Trophoblast cell (in vitro differentiated cells and primary cell): Measurements from ENCODE around the gene GABBR1. TPM values are rescaled to one million over a fixed set of nuclear protein-coding genes. Genes with fewer than 3 reads are reported as not detected.

Source experiments
- DNase-seq, 2 donors: peaks; one replicate each; pipeline ENCODE4 v3.0.0-alpha.2; 2016
- H2AFZ ChIP-seq: 2 replicates; pipeline ENCODE4 v1.6.1; 2013; ENCODE audit warnings: low read length, moderate library complexity, mild to moderate bottlenecking; ENCODE audit not compliant: insufficient read depth, poor library complexity
- H2AK5ac ChIP-seq: 2 replicates; pipeline ENCODE4 v1.6.1; 2013; ENCODE audit warnings: mild to moderate bottlenecking, low read length
- H2BK120ac ChIP-seq: 2 replicates; pipeline ENCODE4 v1.6.1; 2013; ENCODE audit warnings: low read length, mild to moderate bottlenecking, moderate library complexity; ENCODE audit not compliant: insufficient read depth, poor library complexity
- H2BK12ac ChIP-seq: 2 replicates; pipeline ENCODE4 v1.6.1; 2013; ENCODE audit warnings: mild to moderate bottlenecking, low read length, moderate library complexity
- H2BK5ac ChIP-seq: 2 replicates; pipeline ENCODE4 v1.6.1; 2013; ENCODE audit warnings: low read length, low read depth, moderate library complexity, mild to moderate bottlenecking; ENCODE audit not compliant: poor library complexity
- H3K14ac ChIP-seq: 2 replicates; pipeline ENCODE4 v1.6.1; 2013; ENCODE audit warnings: mild to moderate bottlenecking, low read length
- H3K18ac ChIP-seq: 2 replicates; pipeline ENCODE4 v1.6.1; 2013; ENCODE audit warnings: mild to moderate bottlenecking, low read length
- H3K23ac ChIP-seq: 2 replicates; pipeline ENCODE4 v1.6.1; 2013; ENCODE audit warnings: low read length
- H3K27ac ChIP-seq: 2 replicates; pipeline ENCODE4 v1.5.1; 2013; ENCODE audit warnings: low read depth, mild to moderate bottlenecking, inconsistent platforms, low read length, moderate library complexity
- H3K27me3 ChIP-seq: 2 replicates; pipeline ENCODE4 v1.6.1; 2013; ENCODE audit warnings: inconsistent platforms, mild to moderate bottlenecking, low read length, moderate library complexity; ENCODE audit not compliant: insufficient read depth
- H3K36me3 ChIP-seq, 2 experiments: 1 replicate in 1 of 2; 2 replicates in 1 of 2; pipeline ENCODE4 v1.6.1; 2013; ENCODE audit warnings: low read length in 2 of 2, mild to moderate bottlenecking in 2 of 2, moderate library complexity in 1 of 2; ENCODE audit not compliant: insufficient read depth in 2 of 2, control insufficient read depth in 1 of 2
- H3K4ac ChIP-seq: 2 replicates; pipeline ENCODE4 v1.6.1; 2013; ENCODE audit warnings: low read depth, mild to moderate bottlenecking, low read length, moderate library complexity
- H3K4me1 ChIP-seq, 2 experiments: 1 replicate in 1 of 2; 2 replicates in 1 of 2; pipeline ENCODE4 v1.6.1; 2013; ENCODE audit warnings: low read length in 2 of 2, mild to moderate bottlenecking in 2 of 2, moderate library complexity in 1 of 2; ENCODE audit not compliant: insufficient read depth in 2 of 2, control insufficient read depth in 1 of 2
- H3K4me2 ChIP-seq: 2 replicates; pipeline ENCODE4 v1.6.1; 2013; ENCODE audit warnings: inconsistent platforms, mild to moderate bottlenecking, low read length, moderate library complexity
- H3K4me3 ChIP-seq: 2 replicates; pipeline ENCODE4 v1.5.1; 2013; ENCODE audit warnings: mild to moderate bottlenecking, low read depth, low read length, inconsistent platforms
- H3K79me1 ChIP-seq: one replicate; pipeline ENCODE4 v1.6.1; 2013; ENCODE audit warnings: low read length
- H3K79me2 ChIP-seq: 2 replicates; pipeline ENCODE4 v1.6.1; 2013; ENCODE audit warnings: low read length, mild to moderate bottlenecking; ENCODE audit not compliant: control insufficient read depth, insufficient read depth, poor library complexity
- H3K9ac ChIP-seq: 2 replicates; pipeline ENCODE4 v1.6.1; 2013; ENCODE audit warnings: mild to moderate bottlenecking, low read length
- H3K9me3 ChIP-seq: 2 replicates; pipeline ENCODE4 v1.6.1; 2013; ENCODE audit warnings: low read depth, mild to moderate bottlenecking, control low read depth, inconsistent platforms, low read length; ENCODE audit not compliant: insufficient read depth
- H4K12ac ChIP-seq: 2 replicates; pipeline ENCODE4 v1.6.1; 2013; ENCODE audit warnings: low read depth, mild to moderate bottlenecking, low read length, moderate library complexity
- H4K8ac ChIP-seq: 2 replicates; pipeline ENCODE4 v1.6.1; 2013; ENCODE audit warnings: low read depth, mild to moderate bottlenecking, low read length, moderate library complexity
- H4K91ac ChIP-seq: one replicate; pipeline ENCODE4 v1.6.1; 2013; ENCODE audit warnings: low read depth, mild to moderate bottlenecking, low read length, moderate library complexity
- WGBS: extraction: QIAGEN DNeasy Blood & Tissue Kit; methylation state at CpG from one replicate; pipeline ENCODE4 v1.1.7; 2013; ENCODE audit warnings: missing lambda C conversion rate; ENCODE audit not compliant: insufficient read length, insufficient coverage; ENCODE audit errors: extremely low coverage; 5-methylcytosine and 5-hydroxymethylcytosine counted together
- polyA plus RNA-seq: library from polyadenylated mRNA; stranded (reverse); fragments of 200-250 nt; gene quantifications from 2 replicates; pipeline ENCODE4 v1.2.3, GENCODE V29; 2013

The GABBR1 gene
- polyA plus RNA-seq, result 15.2 and 15.5 TPM in 2 replicates

- H3K4me3 ChIP-seq, result peak within 1 kb of the TSS; percentile 88
- H3K23ac ChIP-seq, result no peak within 1 kb of the TSS
- H3K14ac ChIP-seq, result no peak within 1 kb of the TSS
- H4K8ac ChIP-seq, result peak within 1 kb of the TSS; percentile 53
- no peak within 1 kb of the TSS for H2BK5ac ChIP-seq
- no peak within 1 kb of the TSS for H2AK5ac ChIP-seq
- peak within 1 kb of the TSS; percentile 51 for H2AFZ ChIP-seq
- peak in 1 of 2 donors; percentile 11 for DNase-seq
- H3K79me1 ChIP-seq, result peaks cover 4% of the 10 kb centered on the region
- no peak within 1 kb of the TSS for H2BK12ac ChIP-seq
- H3K4ac ChIP-seq, result peak within 1 kb of the TSS; percentile 2
- peak within 1 kb of the TSS; percentile 59 for H3K18ac ChIP-seq
- H4K91ac ChIP-seq, result peak within 1 kb of the TSS; percentile 39
- H4K12ac ChIP-seq, result no peak within 1 kb of the TSS
- H3K9ac ChIP-seq, result peak within 1 kb of the TSS; percentile 61
- no peaks in the 10 kb centered on the region for H3K9me3 ChIP-seq
- H3K27ac ChIP-seq, result peak within 1 kb of the TSS; percentile 64
- peaks cover 0 to 1% of the 10 kb centered on the region in 2 experiments for H3K36me3 ChIP-seq
- peak within 1 kb of the TSS; percentile 99 for H3K4me2 ChIP-seq
- peaks cover 2% of the 10 kb centered on the region for H3K79me2 ChIP-seq
- peaks cover 10 to 14% of the 10 kb centered on the region in 2 experiments for H3K4me1 ChIP-seq
- peak within 1 kb of the TSS; percentile 5 for H2BK120ac ChIP-seq
- no CpG with 5 or more reads among the region's 57 CpGs for WGBS
- peaks cover 9% of the 10 kb centered on the region for H3K27me3 ChIP-seq
These were observed at the start of gene GABBR1 for GRCh38 chr6:29632789-29633533. TSS of gene GABBR1 (minus strand) at chr6:29633183. CDS start at chr6:29632385, 798 bp downstream.

- peaks cover 5% of the 10 kb centered on the region for H3K79me1 ChIP-seq
- no peaks in the 10 kb centered on the region for H3K27me3 ChIP-seq
- no peak overlapping the region for H3K27ac ChIP-seq
- no peak overlapping the region for H4K12ac ChIP-seq
- H3K18ac ChIP-seq, result no peak overlapping the region
- H2AK5ac ChIP-seq, result no peak overlapping the region
- H3K4ac ChIP-seq, result no peak overlapping the region
- H4K91ac ChIP-seq, result no peak overlapping the region
- no peak overlapping the region for H2AFZ ChIP-seq
- no peak overlapping the region for H2BK12ac ChIP-seq
- peaks cover 4% of the 10 kb centered on the region for H3K9me3 ChIP-seq
- peak; percentile 96 to 97 for DNase-seq
- no peak overlapping the region for H4K8ac ChIP-seq
- H3K14ac ChIP-seq, result no peak overlapping the region
- H3K4me1 ChIP-seq, result peaks cover 10 to 14% of the 10 kb centered on the region in 2 experiments
- no peak overlapping the region for H3K4me2 ChIP-seq
- no peak overlapping the region for H3K23ac ChIP-seq
- no peak overlapping the region for H3K4me3 ChIP-seq
- H2BK120ac ChIP-seq, result no peak overlapping the region
- H3K36me3 ChIP-seq, result no peaks in the 10 kb centered on the region
- no peaks in the 10 kb centered on the region for H3K79me2 ChIP-seq
- no CpG with 5 or more reads among the region's 8 CpGs for WGBS
- H3K9ac ChIP-seq, result no peak overlapping the region
- H2BK5ac ChIP-seq, result no peak overlapping the region
These were observed 48.8 kb upstream of the GABBR1 start for GRCh38 chr6:29681811-29682210.

GRCh38 chr6:29680904-29681303 is 47.9 kb upstream of the GABBR1 start, which contains the start of gene ZFP57:
TSS of gene ZFP57 (minus strand) at chr6:29681152. CDS start at chr6:29677003, 4,149 bp downstream.
- H3K4me2 ChIP-seq, result no peak within 1 kb of the TSS
- H3K27me3 ChIP-seq, result no peaks in the 10 kb centered on the region
- H3K4me3 ChIP-seq, result no peak within 1 kb of the TSS
- no peak within 1 kb of the TSS for H2AFZ ChIP-seq
- no peak within 1 kb of the TSS for H3K18ac ChIP-seq
- no peak for DNase-seq
- peak within 1 kb of the TSS; percentile 75 for H2BK12ac ChIP-seq
- H3K79me1 ChIP-seq, result peaks cover 5% of the 10 kb centered on the region
- H3K9me3 ChIP-seq, result peaks cover 4% of the 10 kb centered on the region
- no peak within 1 kb of the TSS for H3K9ac ChIP-seq
- H2AK5ac ChIP-seq, result peak within 1 kb of the TSS; percentile 53
- H3K27ac ChIP-seq, result no peak within 1 kb of the TSS
- H4K8ac ChIP-seq, result peak within 1 kb of the TSS; percentile 57
- peak within 1 kb of the TSS; percentile 56 for H4K12ac ChIP-seq
- H3K36me3 ChIP-seq, result no peaks in the 10 kb centered on the region
- H3K79me2 ChIP-seq, result no peaks in the 10 kb centered on the region
- H2BK120ac ChIP-seq, result no peak within 1 kb of the TSS
- no peak within 1 kb of the TSS for H3K23ac ChIP-seq
- no peak within 1 kb of the TSS for H3K4ac ChIP-seq
- no CpG with 5 or more reads among the region's 31 CpGs for WGBS
- H3K4me1 ChIP-seq, result peaks cover 10 to 15% of the 10 kb centered on the region in 2 experiments
- H4K91ac ChIP-seq, result peak within 1 kb of the TSS; percentile 58
- no peak within 1 kb of the TSS for H3K14ac ChIP-seq
- no peak within 1 kb of the TSS for H2BK5ac ChIP-seq

- Histone ChIP-seq H3K18ac (no peak overlapping the region), H2BK120ac (no peak overlapping the region), H2AFZ (no peak overlapping the region), H3K4me2 (no peak overlapping the region), H4K12ac (no peak overlapping the region), H3K27ac (no peak overlapping the region), H3K9me3 (peaks cover 4% of the 10 kb centered on the region), H3K4me3 (no peak overlapping the region), H4K8ac (no peak overlapping the region), H3K23ac (no peak overlapping the region), H3K9ac (no peak overlapping the region), H2BK12ac (peak overlapping the region; percentile 46), H3K14ac (no peak overlapping the region), H3K4ac (no peak overlapping the region), H3K4me1 (peaks cover 10 to 15% of the 10 kb centered on the region in 2 experiments), H4K91ac (peak overlapping the region; percentile 58), H2AK5ac (no peak overlapping the region), H3K27me3 (no peaks in the 10 kb centered on the region), H3K79me1 (peaks cover 5% of the 10 kb centered on the region), H3K79me2 (no peaks in the 10 kb centered on the region), H2BK5ac (no peak overlapping the region), H3K36me3 (no peaks in the 10 kb centered on the region)
- no CpG with 5 or more reads among the region's 24 CpGs for WGBS
- DNase-seq, result no peak
These were observed 47.4 kb upstream of the GABBR1 start for GRCh38 chr6:29680416-29680815.
